GM18909 (cell line): Measurements from ENCODE around the gene CADM2.

ENCODE experiments used
- ATAC-seq: cut with Tn5 transposase; IDR thresholded peaks from one replicate; pipeline ENCODE4 v1.9.1; 2021; ENCODE audit warnings: mild to moderate bottlenecking; ENCODE audit not compliant: unreplicated experiment, poor library complexity

The CADM2 gene

GRCh38 chr3:85171976-85172375, 213.2 kb downstream of the CADM2 start:
- no peak for ATAC-seq

- ATAC-seq: no peak
Observed at GRCh38 chr3:85176799-85177198, 218.0 kb downstream of the CADM2 start.

GRCh38 chr3:85182975-85183752, 224.4 kb downstream of the CADM2 start:
- no peak for ATAC-seq

- no peak for ATAC-seq
Observed at GRCh38 chr3:85185495-85185894, 226.7 kb downstream of the CADM2 start.

- ATAC-seq: no peak
Observed at GRCh38 chr3:85189731-85190130, 230.9 kb downstream of the CADM2 start.

- ATAC-seq: no peak
Observed at GRCh38 chr3:85193565-85193964, 234.8 kb downstream of the CADM2 start.

GRCh38 chr3:85208650-85209049, 249.9 kb downstream of the CADM2 start:
- no peak for ATAC-seq

- no peak for ATAC-seq
Observed at GRCh38 chr3:85210540-85210939, 251.8 kb downstream of the CADM2 start.

- no peak for ATAC-seq
Observed at GRCh38 chr3:85228966-85229365, 270.2 kb downstream of the CADM2 start.

GRCh38 chr3:85244091-85244490, 285.3 kb downstream of the CADM2 start:
- no peak for ATAC-seq

- no peak for ATAC-seq
Observed at GRCh38 chr3:85244519-85244918, 285.7 kb downstream of the CADM2 start.

- ATAC-seq: no peak
Observed at GRCh38 chr3:85251766-85252165, 293.0 kb downstream of the CADM2 start.

GRCh38 chr3:85252686-85253085, 293.9 kb downstream of the CADM2 start:
- ATAC-seq: no peak

GRCh38 chr3:85254738-85255137, 295.9 kb downstream of the CADM2 start:
- ATAC-seq: no peak

GRCh38 chr3:85255949-85256348, 297.2 kb downstream of the CADM2 start:
- no peak for ATAC-seq

- no peak for ATAC-seq
Observed at GRCh38 chr3:85258326-85258725, 299.5 kb downstream of the CADM2 start.

GRCh38 chr3:85258819-85259218, 300.0 kb downstream of the CADM2 start:
- ATAC-seq: no peak

GRCh38 chr3:85259748-85260147, 301.0 kb downstream of the CADM2 start:
- ATAC-seq: no peak

GRCh38 chr3:85264381-85264780, 305.6 kb downstream of the CADM2 start:
- ATAC-seq: no peak

GRCh38 chr3:85270488-85270887, 311.7 kb downstream of the CADM2 start:
- ATAC-seq: no peak

GRCh38 chr3:85271911-85272310, 313.1 kb downstream of the CADM2 start:
- no peak for ATAC-seq

- no peak for ATAC-seq
Observed at GRCh38 chr3:85288257-85288656, 329.5 kb downstream of the CADM2 start.
